Astrocyte of the spinal cord (primary cell): ENCODE measurements around the gene ANXA2.

Source experiments
- DNase-seq: peaks from one replicate; pipeline ENCODE4 v3.0.0; 2011; ENCODE audit warnings: low read depth, low spot score
- H3K4me3 ChIP-seq: 2 replicates; pipeline ENCODE4 v1.5.1; 2011; ENCODE audit warnings: low read depth, mild to moderate bottlenecking, low read length, moderate library complexity
- in situ Hi-C: cut with HindIII; loops from 2 replicates; pipeline ENCODE4 v1.10.0; 2017; ENCODE audit warnings: low sequenced_read_pairs
- TF ChIP-seq, protein P1 (sequence below): IDR thresholded peaks from 2 replicates; pipeline ENCODE4 v1.5.1; 2012; ENCODE audit warnings: low read depth, mild to moderate bottlenecking, low read length, inconsistent platforms

The ANXA2 gene

DNA sequence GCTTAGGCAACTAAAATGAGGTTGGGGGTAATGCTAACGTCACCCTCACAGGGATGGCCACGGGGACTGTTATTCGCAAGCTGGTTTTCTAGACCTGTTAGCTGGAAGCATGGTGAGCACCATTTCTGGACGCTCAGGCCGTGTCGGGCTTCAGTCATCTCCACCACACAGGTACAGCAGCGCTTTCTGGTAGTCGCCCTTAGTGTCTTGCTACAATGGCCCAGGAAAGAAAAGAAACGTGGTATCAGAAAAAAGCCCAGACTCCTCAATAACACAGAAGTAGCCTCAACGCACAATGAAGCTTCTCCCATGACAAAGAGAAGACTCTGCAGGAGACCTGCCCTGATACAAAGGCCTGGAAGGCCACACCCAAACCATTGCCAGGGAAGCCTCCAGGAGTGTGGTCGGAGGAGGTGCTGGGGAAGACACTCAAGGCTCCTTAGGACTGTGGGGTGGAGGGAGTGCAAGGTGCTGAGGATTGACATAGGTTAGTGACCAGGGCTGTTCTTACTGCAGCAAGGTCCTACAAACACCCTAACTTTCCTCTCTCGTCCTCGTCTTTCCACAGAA is 50.2 kb downstream of the ANXA2 start:
- no peak for DNase-seq
- TF ChIP-seq, protein P1, sequence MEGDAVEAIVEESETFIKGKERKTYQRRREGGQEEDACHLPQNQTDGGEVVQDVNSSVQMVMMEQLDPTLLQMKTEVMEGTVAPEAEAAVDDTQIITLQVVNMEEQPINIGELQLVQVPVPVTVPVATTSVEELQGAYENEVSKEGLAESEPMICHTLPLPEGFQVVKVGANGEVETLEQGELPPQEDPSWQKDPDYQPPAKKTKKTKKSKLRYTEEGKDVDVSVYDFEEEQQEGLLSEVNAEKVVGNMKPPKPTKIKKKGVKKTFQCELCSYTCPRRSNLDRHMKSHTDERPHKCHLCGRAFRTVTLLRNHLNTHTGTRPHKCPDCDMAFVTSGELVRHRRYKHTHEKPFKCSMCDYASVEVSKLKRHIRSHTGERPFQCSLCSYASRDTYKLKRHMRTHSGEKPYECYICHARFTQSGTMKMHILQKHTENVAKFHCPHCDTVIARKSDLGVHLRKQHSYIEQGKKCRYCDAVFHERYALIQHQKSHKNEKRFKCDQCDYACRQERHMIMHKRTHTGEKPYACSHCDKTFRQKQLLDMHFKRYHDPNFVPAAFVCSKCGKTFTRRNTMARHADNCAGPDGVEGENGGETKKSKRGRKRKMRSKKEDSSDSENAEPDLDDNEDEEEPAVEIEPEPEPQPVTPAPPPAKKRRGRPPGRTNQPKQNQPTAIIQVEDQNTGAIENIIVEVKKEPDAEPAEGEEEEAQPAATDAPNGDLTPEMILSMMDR = no peak
- no peak overlapping the region for H3K4me3 ChIP-seq
- in situ Hi-C loops = no loop called here

DNA sequence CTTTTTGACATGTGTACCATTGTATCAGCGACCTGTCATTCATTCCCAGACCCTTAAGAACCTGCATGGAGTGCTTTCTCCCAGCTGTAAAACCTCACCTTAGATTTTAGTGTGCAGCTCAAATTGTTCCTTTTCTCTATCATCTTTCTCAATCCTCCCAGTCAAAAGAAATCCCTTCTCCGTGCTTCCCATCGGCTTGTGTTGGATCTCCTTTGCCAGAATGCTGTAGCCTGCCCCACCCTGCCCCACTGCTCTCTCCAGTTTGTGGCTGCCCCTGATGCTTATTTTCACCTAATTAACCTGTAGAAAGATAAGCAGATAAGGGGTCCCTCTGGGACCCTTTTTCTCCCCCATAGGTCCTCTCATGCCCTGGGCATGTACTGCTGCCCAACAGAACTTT is 51.1 kb downstream of the ANXA2 start:
- no peak overlapping the region for H3K4me3 ChIP-seq
- in situ Hi-C loops = no loop called here
- DNase-seq = no peak
- TF ChIP-seq, protein P1 = no peak

DNA sequence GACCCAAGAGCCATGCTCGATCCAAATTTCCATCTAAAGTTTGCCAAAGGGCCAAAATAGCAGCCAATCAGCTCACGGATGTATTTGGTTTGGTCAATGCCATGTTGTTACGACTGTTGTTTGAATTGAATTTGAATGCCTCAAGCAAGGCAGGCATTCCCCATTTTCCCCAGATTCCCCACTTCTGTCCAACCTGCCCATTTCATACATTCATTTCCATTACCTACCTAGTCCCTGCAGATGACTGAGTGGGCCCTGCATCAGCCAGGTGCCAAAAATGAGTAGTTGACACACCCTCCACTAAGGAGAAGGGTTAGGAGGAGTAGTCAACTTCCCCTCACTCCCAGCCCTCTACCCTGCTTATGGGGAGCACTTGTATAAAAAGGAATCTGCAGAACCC is 51.7 kb downstream of the ANXA2 start:
- TF ChIP-seq, protein P1 = no peak
- no peak overlapping the region for H3K4me3 ChIP-seq
- DNase-seq = peak; percentile 19
- in situ Hi-C loops = no loop called here

DNA sequence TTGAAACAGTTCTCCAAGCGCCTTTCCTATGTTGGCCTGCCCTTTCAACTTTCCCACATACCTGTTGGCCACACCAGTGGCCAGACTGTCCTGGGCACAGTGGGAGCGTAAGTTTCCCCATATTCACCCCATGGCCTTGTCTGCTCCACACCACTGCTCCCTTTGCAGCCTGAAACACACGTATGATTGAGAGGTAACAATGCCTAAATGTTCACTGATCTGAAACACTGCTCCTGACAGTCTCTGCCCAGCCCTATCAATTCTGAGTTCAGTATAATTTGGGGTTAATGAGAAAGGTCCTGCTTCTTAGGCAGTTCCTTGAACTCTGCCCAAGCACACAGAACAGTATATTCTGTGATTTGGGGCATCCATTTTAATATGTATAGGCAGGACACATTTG is 52.2 kb downstream of the ANXA2 start:
- in situ Hi-C loops = no loop called here
- peak; percentile 12 for DNase-seq
- TF ChIP-seq, protein P1 = no peak
- no peak overlapping the region for H3K4me3 ChIP-seq

DNA sequence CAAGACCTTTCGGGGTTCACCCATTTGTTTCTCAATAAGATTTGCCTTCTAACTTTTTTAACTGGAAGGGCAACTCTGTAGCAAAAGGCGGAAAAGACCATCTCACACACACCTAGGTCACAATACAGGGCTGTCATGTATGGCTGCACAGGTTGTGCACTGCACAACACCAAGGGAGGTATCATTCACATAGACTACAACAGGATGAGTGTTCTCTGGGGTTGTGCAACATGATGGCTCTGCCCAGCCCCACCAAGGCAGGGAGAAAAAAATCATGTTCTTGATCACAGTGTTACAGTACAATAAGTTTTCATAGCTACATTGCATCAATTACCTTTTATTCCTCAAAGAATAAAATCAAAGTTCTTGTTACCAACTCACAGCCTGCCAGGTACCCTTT is 52.8 kb downstream of the ANXA2 start:
- DNase-seq = peak; percentile 30
- in situ Hi-C loops = no loop called here
- H3K4me3 ChIP-seq = no peak overlapping the region
- TF ChIP-seq, protein P1 = no peak

DNA sequence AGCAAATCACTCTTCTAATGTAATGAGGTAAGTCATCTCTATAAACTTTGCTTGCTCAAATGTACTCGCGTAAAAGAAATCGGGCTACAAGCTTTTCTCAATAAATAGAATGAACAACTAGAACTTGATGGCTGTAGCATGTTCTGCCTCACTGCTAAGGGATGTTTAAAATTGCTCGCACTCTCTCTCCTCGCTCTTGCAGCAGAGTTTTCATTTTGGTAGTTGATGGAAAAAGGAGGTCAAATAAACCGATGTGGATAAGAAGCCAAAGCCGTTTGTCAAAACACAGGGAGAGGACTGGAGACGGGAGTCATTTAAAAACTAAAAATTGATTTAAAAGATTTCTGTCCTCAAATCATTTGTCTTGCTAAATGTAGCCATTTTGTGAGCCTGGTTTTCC is 53.3 kb downstream of the ANXA2 start:
- TF ChIP-seq, protein P1 = no peak
- in situ Hi-C loops = no loop called here
- peak; percentile 24 for DNase-seq
- H3K4me3 ChIP-seq = no peak overlapping the region
